ENCODE measurements around the gene CDC42SE1.

The CDC42SE1 gene

GRCh38 chr1:151047591-151047924 lies 11.9 kb downstream of the CDC42SE1 start, which contains the start of gene C1orf56:
Gene C1orf56 (plus strand): TSS chr1:151047751. CDS start chr1:151047848, 97 bp downstream.
- TF ChIP-seq CTCF (conservative IDR thresholded peaks at IDR 0.05; ENCODE audit: low read depth, low read length): no peak
- DNase-seq (ENCODE audit: low read depth): peak; percentile 70
- peak within 1 kb of the TSS; percentile 75 for H3K4me3 ChIP-seq (ENCODE audit: low read depth, low read length)

DNA sequence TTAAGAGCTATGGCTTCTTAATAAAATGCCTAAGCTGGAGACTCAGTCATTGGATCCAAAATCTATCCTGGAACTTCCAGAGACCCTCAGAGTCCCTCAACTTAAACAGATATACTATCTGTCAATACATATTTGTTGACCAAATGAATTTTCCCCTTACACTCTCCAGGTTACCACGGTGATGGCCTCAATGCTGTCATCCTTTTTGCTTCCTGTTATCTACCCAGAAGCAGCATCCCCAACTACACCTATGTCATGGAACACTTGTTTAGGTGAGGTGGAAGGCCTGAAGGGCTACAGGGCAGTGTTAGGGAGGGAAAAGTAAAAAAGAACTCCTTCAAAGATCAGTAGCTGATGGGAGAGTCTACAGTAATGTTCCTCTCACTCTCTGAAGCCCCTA lies 16.3 kb downstream of the CDC42SE1 start:
- H3K4me3 ChIP-seq (ENCODE audit: low read depth, low read length): no peak overlapping the region
- no peak for TF ChIP-seq CTCF (conservative IDR thresholded peaks at IDR 0.05; ENCODE audit: low read depth, low read length)
- DNase-seq (ENCODE audit: low read depth): no peak

GRCh38 chr1:151039521-151039920 lies 19.9 kb downstream of the CDC42SE1 start:
- TF ChIP-seq CTCF (conservative IDR thresholded peaks at IDR 0.05; ENCODE audit: low read depth, low read length): no peak
- no peak for DNase-seq (ENCODE audit: low read depth)

GRCh38 chr1:151037032-151037431 lies 22.4 kb downstream of the CDC42SE1 start:
- no peak for TF ChIP-seq CTCF (conservative IDR thresholded peaks at IDR 0.05; ENCODE audit: low read depth, low read length)
- no peak for DNase-seq (ENCODE audit: low read depth)
- no peak overlapping the region for H3K4me3 ChIP-seq (ENCODE audit: low read depth, low read length)

More at GRCh38 chr1:151039521-151039920, 19.9 kb downstream of the CDC42SE1 start:
- H3K4me3 ChIP-seq (ENCODE audit: low read depth, low read length): no peak overlapping the region

GRCh38 chr1:151036356-151036755 lies 23.1 kb downstream of the CDC42SE1 start, which contains the start of gene BNIPL:
Gene BNIPL (plus strand): TSS chr1:151036586. CDS start chr1:151036726, 140 bp downstream.
- TF ChIP-seq CTCF (conservative IDR thresholded peaks at IDR 0.05; ENCODE audit: low read depth, low read length): no peak
- no peak for DNase-seq (ENCODE audit: low read depth)
- H3K4me3 ChIP-seq (ENCODE audit: low read depth, low read length): no peak within 1 kb of the TSS

GRCh38 chr1:151035167-151035566 lies 24.3 kb downstream of the CDC42SE1 start:
- no peak for TF ChIP-seq CTCF (conservative IDR thresholded peaks at IDR 0.05; ENCODE audit: low read depth, low read length)
- DNase-seq (ENCODE audit: low read depth): no peak
- no peak overlapping the region for H3K4me3 ChIP-seq (ENCODE audit: low read depth, low read length)

DNA sequence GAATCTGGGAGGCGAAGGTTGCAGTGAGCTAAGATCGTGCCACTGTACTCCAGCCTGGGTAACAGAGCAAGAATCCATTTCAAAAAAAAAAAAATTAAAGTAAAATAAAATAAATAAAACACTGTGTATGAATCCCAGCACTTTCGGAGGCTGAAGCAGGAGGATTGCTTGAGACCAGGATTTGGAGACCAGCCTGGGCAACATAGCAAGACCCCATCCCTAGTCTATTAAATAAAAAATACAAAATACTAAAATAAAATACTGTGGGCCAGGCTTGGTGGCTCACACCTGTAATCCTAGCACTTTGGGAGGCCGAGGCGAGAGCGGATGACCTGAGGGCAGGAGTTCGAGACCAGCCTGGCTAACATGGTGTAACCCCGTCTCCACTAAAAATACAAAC lies 27.3 kb downstream of the CDC42SE1 start:
- no peak overlapping the region for H3K4me3 ChIP-seq (ENCODE audit: low read depth, low read length)
- DNase-seq (ENCODE audit: low read depth): no peak
- TF ChIP-seq CTCF (conservative IDR thresholded peaks at IDR 0.05; ENCODE audit: low read depth, low read length): no peak

All from choroid plexus epithelial cell (primary cell).